Smooth muscle cell (in vitro differentiated cells): ENCODE data around the gene HMBS. TPM values are rescaled to one million over a fixed set of nuclear protein-coding genes. Genes with fewer than 3 reads are reported as not detected.

ENCODE experiments used
- DNase-seq: peaks from one replicate; lab custom pipeline; 2025; ENCODE audit not compliant: unreplicated experiment; lab: John Stamatoyannopoulos, UW
- H2AFZ ChIP-seq: fragments of 200-600 bp; sonication (generic); 2 replicates; pipeline ENCODE4 v1.6.0; 2016; ENCODE audit warnings: antibody characterized with exemption, low read depth, mild to moderate bottlenecking
- H3F3A ChIP-seq: fragments of 200-600 bp; sonication (generic); 2 replicates; pipeline ENCODE4 v1.6.0; 2017; ENCODE audit warnings: antibody characterized with exemption, low read depth
- H3K27ac ChIP-seq: fragments of 200-600 bp; sonication (generic); 2 replicates; pipeline ENCODE4 v1.5.1; 2016; ENCODE audit warnings: low read depth, mild to moderate bottlenecking
- H3K27me3 ChIP-seq: fragments of 200-600 bp; sonication (generic); 2 replicates; pipeline ENCODE4 v1.6.1; 2016; ENCODE audit warnings: low read depth, mild to moderate bottlenecking
- H3K36me3 ChIP-seq: fragments of 200-600 bp; sonication (generic); 2 replicates; pipeline ENCODE4 v1.5.1; 2016; ENCODE audit warnings: low read depth
- H3K4me1 ChIP-seq: fragments of 200-600 bp; sonication (generic); 2 replicates; pipeline ENCODE4 v1.5.1; 2016; ENCODE audit warnings: low read depth
- H3K4me2 ChIP-seq: fragments of 200-600 bp; sonication (generic); 2 replicates; pipeline ENCODE4 v1.6.0; 2016; ENCODE audit warnings: mild to moderate bottlenecking
- H3K4me3 ChIP-seq: fragments of 200-600 bp; sonication (generic); 2 replicates; pipeline ENCODE4 v1.5.1; 2016; ENCODE audit warnings: mild to moderate bottlenecking
- H3K79me2 ChIP-seq: fragments of 200-600 bp; sonication (generic); 2 replicates; pipeline ENCODE4 v1.6.0; 2016; ENCODE audit warnings: low read depth, mild to moderate bottlenecking
- H3K9ac ChIP-seq: fragments of 200-600 bp; sonication (generic); 2 replicates; pipeline ENCODE4 v1.6.0; 2016; ENCODE audit warnings: low read depth
- H3K9me3 ChIP-seq: fragments of 200-600 bp; sonication (generic); replicated peaks from 2 replicates; pipeline ENCODE4 v1.5.1; 2016; ENCODE audit warnings: low read depth
- H4K20me1 ChIP-seq: fragments of 200-600 bp; sonication (generic); 2 replicates; pipeline ENCODE4 v1.6.0; 2016; ENCODE audit warnings: low read depth
- CTCF ChIP-seq: fragments of 200-600 bp; sonication (generic); IDR thresholded peaks from 2 replicates; pipeline ENCODE4 v1.5.1; 2017; ENCODE audit warnings: borderline replicate concordance, mild to moderate bottlenecking, antibody characterized with exemption; ENCODE audit not compliant: insufficient read depth, poor library complexity, severe bottlenecking
- WGBS: methylation state at CpG from one replicate; pipeline ENCODE4 v1.1.7; 2016; ENCODE audit warnings: low lambda C conversion rate; 5-methylcytosine and 5-hydroxymethylcytosine counted together
- polyA plus RNA-seq: library from polyadenylated mRNA; unstranded; fragments of >200 nt; fragmentation: Nextera tagmentation; extraction: Ambion mirVana; gene quantifications from 2 replicates; pipeline ENCODE4 v1.2.1, GENCODE V29; 2016
- total RNA-seq: library from RNA; depleted of rRNA; stranded (reverse); fragments of >200 nt; gene quantifications from 2 replicates; pipeline ENCODE4 v1.2.3, GENCODE V29; 2014

The HMBS gene
- total and polyA plus RNA-seq, 2 experiments from 2014 or later = 33.7 to 43.4 TPM

DNA sequence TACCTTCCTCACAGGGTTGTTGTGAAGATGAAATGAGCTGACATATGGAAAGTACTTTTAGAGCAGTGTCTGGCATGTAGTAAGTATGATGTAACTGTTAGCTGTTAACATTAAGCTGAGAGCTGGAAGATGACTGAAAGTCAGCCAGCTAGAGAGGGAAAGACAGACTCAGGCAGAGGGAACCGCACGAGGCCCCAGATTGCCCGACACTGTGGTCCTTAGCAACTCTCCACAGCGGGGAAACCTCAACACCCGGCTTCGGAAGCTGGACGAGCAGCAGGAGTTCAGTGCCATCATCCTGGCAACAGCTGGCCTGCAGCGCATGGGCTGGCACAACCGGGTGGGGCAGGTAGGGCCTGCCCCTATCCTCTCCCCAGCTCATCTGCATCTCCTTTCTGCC lies 6.5 kb downstream of the HMBS start:
- no peaks in the 10 kb centered on the region for H3K27me3 ChIP-seq
- peaks cover 14% of the 10 kb centered on the region for H4K20me1 ChIP-seq
- no peak overlapping the region for H3K9ac ChIP-seq
- WGBS = 77% methylated on average over 9 of the region's 9 CpGs
- no peaks in the 10 kb centered on the region for H3K9me3 ChIP-seq
- no peak for TF ChIP-seq CTCF
- H3K27ac ChIP-seq = no peak overlapping the region
- no peaks in the 10 kb centered on the region for H3K36me3 ChIP-seq
- no peak overlapping the region for H3K4me3 ChIP-seq
- H3K4me2 ChIP-seq = no peak overlapping the region
- no peak overlapping the region for H2AFZ ChIP-seq
- H3K4me1 ChIP-seq = peaks cover 5% of the 10 kb centered on the region
- no peak for DNase-seq
- peaks cover 10% of the 10 kb centered on the region for H3F3A ChIP-seq
- peaks cover 44% of the 10 kb centered on the region for H3K79me2 ChIP-seq

- no peak overlapping the region for H2AFZ ChIP-seq
- peaks cover 5% of the 10 kb centered on the region for H3K4me1 ChIP-seq
- H3K9me3 ChIP-seq = no peaks in the 10 kb centered on the region
- peak overlapping the region; percentile 92 for H3K4me2 ChIP-seq
- H3F3A ChIP-seq = peaks cover 14% of the 10 kb centered on the region
- WGBS = 90% methylated on average over 13 of the region's 13 CpGs
- H3K27ac ChIP-seq = no peak overlapping the region
- no peak overlapping the region for H3K9ac ChIP-seq
- H4K20me1 ChIP-seq = peaks cover 14% of the 10 kb centered on the region
- no peak for DNase-seq
- peaks cover 36% of the 10 kb centered on the region for H3K79me2 ChIP-seq
- no peaks in the 10 kb centered on the region for H3K36me3 ChIP-seq
- H3K27me3 ChIP-seq = no peaks in the 10 kb centered on the region
- no peak for TF ChIP-seq CTCF
- H3K4me3 ChIP-seq = no peak overlapping the region
Observed at GRCh38 chr11:119091966-119092879, 7.5 kb downstream of the HMBS start.

- peaks cover 5% of the 10 kb centered on the region for H3K4me1 ChIP-seq
- peaks cover 14% of the 10 kb centered on the region for H3F3A ChIP-seq
- peaks cover 35% of the 10 kb centered on the region for H3K79me2 ChIP-seq
- WGBS = 60% methylated on average over 12 of the region's 12 CpGs
- H3K4me2 ChIP-seq = peak overlapping the region; percentile 92
- DNase-seq = no peak
- H3K4me3 ChIP-seq = peak overlapping the region; percentile 70
- H3K36me3 ChIP-seq = no peaks in the 10 kb centered on the region
- H3K27ac ChIP-seq = peak overlapping the region; percentile 69
- H3K9ac ChIP-seq = peak overlapping the region; percentile 59
- no peaks in the 10 kb centered on the region for H3K27me3 ChIP-seq
- no peak for TF ChIP-seq CTCF
- no peak overlapping the region for H2AFZ ChIP-seq
- H4K20me1 ChIP-seq = peaks cover 14% of the 10 kb centered on the region
- H3K9me3 ChIP-seq = no peaks in the 10 kb centered on the region
Observed at GRCh38 chr11:119092880-119093842, 8.5 kb downstream of the HMBS start.
